Breast epithelium (tissue), 4 donors: Measurements from ENCODE around the gene FIGLA. TPM values are rescaled to one million over a fixed set of nuclear protein-coding genes. Genes with fewer than 3 reads are reported as not detected.

Experiments used
- DNase-seq, 2 donors: peaks; one replicate each; pipeline ENCODE4 v3.0.0-alpha.2; 2019; ENCODE audit warnings: low spot score in 2 of 2
- H3K27ac ChIP-seq, 2 donors: fragments of 200-600 bp; sonication (generic) in 1 of 2; one replicate each; pipeline ENCODE4 v1.5.1; 2016 to 2019; ENCODE audit warnings: mild to moderate bottlenecking in 1 of 2
- H3K27me3 ChIP-seq, 2 donors: fragments of 200-600 bp; sonication (generic) in 1 of 2; one replicate each; pipeline versions ENCODE4 v1.5.1 to v1.6.0; 2017 to 2019; ENCODE audit warnings: control low read depth in 1 of 2, mild to moderate bottlenecking in 1 of 2
- H3K36me3 ChIP-seq: fragments of 200-600 bp; one replicate; pipeline ENCODE4 v1.5.1; 2019
- H3K4me1 ChIP-seq, 2 donors: fragments of 200-600 bp; sonication (generic); one replicate each; pipeline ENCODE4 v1.5.1; 2016 to 2019; ENCODE audit warnings: control low read depth in 1 of 2
- H3K4me3 ChIP-seq, 3 donors: fragments of 200-600 bp; sonication (generic); 1 replicate in 2 of 3; 2 replicates in 1 of 3; pipeline ENCODE4 v1.5.1; 2016 to 2019; ENCODE audit warnings: mild to moderate bottlenecking in 3 of 3, moderate library complexity in 2 of 3
- H3K9me3 ChIP-seq, 2 donors: fragments of 200-600 bp; sonication (generic) in 1 of 2; one replicate each; pipeline ENCODE4 v1.5.1; 2016 to 2019; ENCODE audit warnings: control low read depth in 1 of 2
- POLR2A ChIP-seq: fragments of 450-650 bp; IDR thresholded peaks from one replicate; pipeline ENCODE4 v1.6.1; 2016; ENCODE audit warnings: antibody characterized with exemption, mild to moderate bottlenecking, moderate library complexity
- POLR2AphosphoS5 ChIP-seq, 3 donors: sonication (generic); formaldehyde crosslinking; IDR thresholded peaks; one replicate each; pipeline ENCODE4 v1.6.1; 2017; ENCODE audit warnings: antibody characterized with exemption in 3 of 3
- intact Hi-C: fragments of 100-400 bp; cut with DNase I; formaldehyde crosslinking; loops from one replicate; pipeline ENCODE4 v1.15.1; 2023; ENCODE audit warnings: low total_unique reads
- total RNA-seq, 3 donors: library from RNA; depleted of rRNA; stranded (reverse); fragments of >200 nt; gene quantifications; one replicate each; pipeline ENCODE4 v1.1.0, GENCODE V29; 2016
- TF ChIP-seq, protein P1 (sequence below), 3 donors: fragments of 450-650 bp; IDR thresholded peaks; one replicate each; pipeline ENCODE4 v1.5.1; 2016 to 2017; ENCODE audit warnings: antibody characterized with exemption in 3 of 3, mild to moderate bottlenecking in 3 of 3, moderate library complexity in 3 of 3

FIGLA gene
- total RNA-seq, 3 donors from 2014 or later, result not detected

DNA sequence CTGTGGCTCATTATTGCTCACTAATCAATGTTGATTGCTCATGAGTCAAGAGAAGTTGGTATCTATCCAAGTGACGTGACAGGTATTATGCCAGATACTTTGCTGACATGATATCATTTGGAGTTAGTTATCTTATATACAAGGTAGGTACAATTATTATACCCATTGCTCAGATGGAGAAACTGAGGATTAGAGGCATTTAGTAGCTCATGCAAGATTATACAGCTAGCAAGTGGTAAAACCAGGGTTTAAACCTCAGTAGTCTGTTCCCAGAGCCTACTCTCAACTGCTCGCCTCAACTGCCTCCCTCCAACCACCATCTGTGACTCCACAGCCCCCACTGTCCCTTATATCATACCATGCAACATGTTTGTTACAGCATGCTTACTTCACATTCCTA is 6.1 kb downstream of the FIGLA start:
- TF ChIP-seq, protein P1, sequence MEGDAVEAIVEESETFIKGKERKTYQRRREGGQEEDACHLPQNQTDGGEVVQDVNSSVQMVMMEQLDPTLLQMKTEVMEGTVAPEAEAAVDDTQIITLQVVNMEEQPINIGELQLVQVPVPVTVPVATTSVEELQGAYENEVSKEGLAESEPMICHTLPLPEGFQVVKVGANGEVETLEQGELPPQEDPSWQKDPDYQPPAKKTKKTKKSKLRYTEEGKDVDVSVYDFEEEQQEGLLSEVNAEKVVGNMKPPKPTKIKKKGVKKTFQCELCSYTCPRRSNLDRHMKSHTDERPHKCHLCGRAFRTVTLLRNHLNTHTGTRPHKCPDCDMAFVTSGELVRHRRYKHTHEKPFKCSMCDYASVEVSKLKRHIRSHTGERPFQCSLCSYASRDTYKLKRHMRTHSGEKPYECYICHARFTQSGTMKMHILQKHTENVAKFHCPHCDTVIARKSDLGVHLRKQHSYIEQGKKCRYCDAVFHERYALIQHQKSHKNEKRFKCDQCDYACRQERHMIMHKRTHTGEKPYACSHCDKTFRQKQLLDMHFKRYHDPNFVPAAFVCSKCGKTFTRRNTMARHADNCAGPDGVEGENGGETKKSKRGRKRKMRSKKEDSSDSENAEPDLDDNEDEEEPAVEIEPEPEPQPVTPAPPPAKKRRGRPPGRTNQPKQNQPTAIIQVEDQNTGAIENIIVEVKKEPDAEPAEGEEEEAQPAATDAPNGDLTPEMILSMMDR (IDR thresholded peaks at IDR 0.05), result no peak
- TF ChIP-seq POLR2AphosphoS5 (IDR thresholded peaks at IDR 0.05), result no peak
- TF ChIP-seq POLR2A, result no peak
- Histone ChIP-seq H3K27me3 (peaks cover 0 to 18% of the 10 kb centered on the region in 2 donors), H3K36me3 (no peaks in the 10 kb centered on the region), H3K4me1 (no peaks in the 10 kb centered on the region), H3K27ac (no peak overlapping the region), H3K4me3 (no peak overlapping the region), H3K9me3 (no peaks in the 10 kb centered on the region)
- intact Hi-C loops, result no loop called here
- no peak for DNase-seq

DNA sequence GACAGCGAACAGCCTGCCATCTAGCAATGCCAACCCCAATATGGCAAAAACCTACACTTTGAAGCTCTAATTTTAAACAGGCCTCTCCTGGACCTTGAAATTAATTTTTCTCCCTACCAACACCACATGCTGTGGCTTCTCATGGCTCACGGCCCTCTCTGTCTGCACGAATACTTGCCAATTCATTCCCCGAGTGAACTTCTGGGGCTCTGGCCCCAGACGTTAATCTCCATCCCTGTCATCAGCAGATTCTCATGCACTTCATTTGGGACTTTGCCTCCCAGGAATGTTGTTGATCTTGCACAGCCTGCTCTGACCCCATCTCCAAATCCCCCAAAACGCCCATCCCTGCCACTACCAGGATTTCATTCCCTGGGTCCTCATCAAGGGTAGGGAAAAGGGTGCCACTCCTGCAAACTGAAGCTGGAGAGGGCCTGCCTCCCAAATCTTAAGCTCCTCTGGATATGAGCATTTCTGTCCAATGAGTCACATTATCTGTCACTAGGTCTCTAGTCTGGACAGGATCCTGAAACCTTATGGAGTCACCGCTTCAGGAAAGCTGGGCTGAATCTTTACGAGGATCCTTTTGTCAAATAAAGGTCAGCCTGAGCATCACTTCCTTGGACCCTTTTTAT is 10.4 kb downstream of the FIGLA start:
- H3K4me1 ChIP-seq, result no peaks in the 10 kb centered on the region
- H3K9me3 ChIP-seq, result no peaks in the 10 kb centered on the region
- H3K36me3 ChIP-seq, result no peaks in the 10 kb centered on the region
- TF ChIP-seq POLR2A, result no peak
- no peak for TF ChIP-seq POLR2AphosphoS5 (IDR thresholded peaks at IDR 0.05)
- TF ChIP-seq, protein P1 (IDR thresholded peaks at IDR 0.05), result no peak
- H3K27ac ChIP-seq, result no peak overlapping the region
- DNase-seq, result no peak
- intact Hi-C loops, result no loop called here
- no peak overlapping the region for H3K4me3 ChIP-seq
- peaks cover 0 to 6% of the 10 kb centered on the region in 2 donors for H3K27me3 ChIP-seq

DNA sequence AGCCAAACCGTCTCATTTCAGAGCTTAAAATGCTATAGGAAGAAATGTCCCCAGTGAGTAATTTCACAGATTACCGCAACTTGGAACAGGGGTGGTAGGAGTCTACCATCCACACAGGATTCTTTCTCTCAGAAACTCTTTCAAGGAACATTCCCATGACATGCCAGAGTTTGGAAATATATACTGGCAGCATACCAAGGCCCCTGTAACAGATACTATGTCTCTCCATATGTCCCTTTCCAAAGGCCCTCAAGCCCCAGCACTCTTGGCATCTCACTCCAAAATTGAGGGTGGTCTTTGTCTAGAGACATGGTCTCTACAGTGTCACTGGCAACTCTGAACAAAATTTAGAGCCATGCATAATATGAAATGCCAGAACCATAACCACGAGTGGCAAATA is 11.0 kb downstream of the FIGLA start:
- Histone ChIP-seq H3K9me3 (no peaks in the 10 kb centered on the region), H3K27ac (no peak overlapping the region), H3K36me3 (no peaks in the 10 kb centered on the region), H3K4me3 (no peak overlapping the region), H3K27me3 (peaks cover 0 to 8% of the 10 kb centered on the region in 2 donors), H3K4me1 (no peaks in the 10 kb centered on the region)
- DNase-seq, result no peak
- intact Hi-C loops, result no loop called here
- TF ChIP-seq, protein P1 (IDR thresholded peaks at IDR 0.05), result no peak
- TF ChIP-seq POLR2A, result no peak
- TF ChIP-seq POLR2AphosphoS5 (IDR thresholded peaks at IDR 0.05), result no peak

DNA sequence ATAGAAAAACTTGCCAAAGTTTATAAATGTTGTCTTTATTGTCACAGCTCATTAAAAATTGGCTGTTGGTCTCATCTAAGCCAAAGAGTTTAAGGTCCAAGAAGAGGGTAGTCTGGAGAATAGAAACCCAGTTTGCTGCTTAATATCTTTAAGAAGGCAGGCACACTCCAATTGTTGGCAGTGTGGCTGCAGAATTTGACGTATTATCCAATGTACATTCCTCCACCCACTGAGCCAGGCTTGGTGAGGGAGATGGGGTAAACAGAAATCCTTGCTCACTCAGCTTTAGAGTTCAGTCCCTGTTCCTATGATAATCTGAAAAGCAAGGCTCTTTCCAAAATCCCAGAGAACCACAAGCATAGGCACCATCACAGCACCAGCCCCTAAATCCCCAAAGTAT is 11.8 kb downstream of the FIGLA start:
- peaks cover 0 to 8% of the 10 kb centered on the region in 2 donors for H3K27me3 ChIP-seq
- H3K4me1 ChIP-seq, result no peaks in the 10 kb centered on the region
- intact Hi-C loops, result no loop called here
- no peak for TF ChIP-seq POLR2A
- TF ChIP-seq POLR2AphosphoS5 (IDR thresholded peaks at IDR 0.05), result no peak
- TF ChIP-seq, protein P1 (IDR thresholded peaks at IDR 0.05), result no peak
- H3K36me3 ChIP-seq, result no peaks in the 10 kb centered on the region
- no peak for DNase-seq
- no peak overlapping the region for H3K4me3 ChIP-seq
- H3K9me3 ChIP-seq, result no peaks in the 10 kb centered on the region
- H3K27ac ChIP-seq, result no peak overlapping the region

DNA sequence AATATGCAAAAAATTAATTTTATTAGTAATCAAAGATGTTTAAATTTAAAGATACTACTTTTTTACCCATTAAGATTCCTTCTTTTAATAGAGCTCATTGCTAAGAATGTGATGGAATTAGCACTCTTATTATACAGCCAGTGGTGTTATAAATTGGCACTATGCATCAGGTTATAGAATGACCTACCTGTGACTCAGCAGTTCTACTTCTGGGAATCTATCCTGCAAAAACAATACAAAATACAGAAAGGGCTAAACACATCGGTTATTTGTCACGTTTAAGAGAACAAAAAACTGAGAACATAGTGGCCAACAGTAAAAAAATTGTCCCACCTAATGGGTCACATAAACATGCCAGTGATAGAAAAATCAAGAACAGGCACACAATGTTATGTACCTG is 13.0 kb downstream of the FIGLA start:
- DNase-seq, result no peak
- intact Hi-C loops, result no loop called here
- Histone ChIP-seq H3K36me3 (no peaks in the 10 kb centered on the region), H3K4me3 (no peak overlapping the region), H3K27me3 (peaks cover 0 to 8% of the 10 kb centered on the region in 2 donors), H3K9me3 (no peaks in the 10 kb centered on the region), H3K27ac (no peak overlapping the region), H3K4me1 (no peaks in the 10 kb centered on the region)
- TF ChIP-seq, protein P1 (IDR thresholded peaks at IDR 0.05), result no peak
- TF ChIP-seq POLR2A, result no peak
- no peak for TF ChIP-seq POLR2AphosphoS5 (IDR thresholded peaks at IDR 0.05)
